Astrocyte (in vitro differentiated cells and primary cell): ENCODE data around the gene BPIFB1. TPM values are rescaled to one million over a fixed set of nuclear protein-coding genes. Genes with fewer than 3 reads are reported as not detected.

Source experiments
- DNase-seq: peaks from one replicate; pipeline ENCODE4 v3.0.0-alpha.2; 2010; ENCODE audit warnings: low read depth
- FAIRE-seq: peaks from 2 replicates; lab custom pipeline; 2011; peaks lifted over from hg19 to GRCh38; lab: Jason Lieb, UNC
- H2AFZ ChIP-seq: 2 replicates; pipeline ENCODE4 v1.6.0; 2012; ENCODE audit warnings: low read depth, low read length, inconsistent platforms
- H3K27ac ChIP-seq: 2 replicates; pipeline ENCODE4 v1.5.1; 2011; ENCODE audit warnings: low read depth, low read length, inconsistent platforms
- H3K27me3 ChIP-seq: 2 replicates; pipeline ENCODE4 v1.6.0; 2011; ENCODE audit warnings: low read length, inconsistent platforms; ENCODE audit not compliant: insufficient read depth
- H3K36me3 ChIP-seq: 2 replicates; pipeline ENCODE4 v1.5.1; 2011; ENCODE audit warnings: low read length, inconsistent platforms; ENCODE audit not compliant: insufficient read depth
- H3K4me1 ChIP-seq: 2 replicates; pipeline ENCODE4 v1.5.1; 2011; ENCODE audit warnings: low read length, inconsistent platforms; ENCODE audit not compliant: insufficient read depth
- H3K4me2 ChIP-seq: 2 replicates; pipeline ENCODE4 v1.6.0; 2012; ENCODE audit warnings: low read length, inconsistent platforms
- H3K4me3 ChIP-seq: 2 replicates; pipeline ENCODE4 v1.5.1; 2011; ENCODE audit warnings: low read depth, mild to moderate bottlenecking, low read length, inconsistent platforms; ENCODE audit not compliant: insufficient read depth
- H3K79me2 ChIP-seq: 2 replicates; pipeline ENCODE4 v1.6.0; 2012; ENCODE audit warnings: mild to moderate bottlenecking, low read length, inconsistent platforms; ENCODE audit not compliant: insufficient read depth
- H3K9ac ChIP-seq: 2 replicates; pipeline ENCODE4 v1.6.0; 2012; ENCODE audit warnings: mild to moderate bottlenecking, low read length, inconsistent platforms
- H3K9me3 ChIP-seq: 2 replicates; pipeline ENCODE4 v1.5.1; 2012; ENCODE audit warnings: low read depth, mild to moderate bottlenecking, low read length, inconsistent platforms; ENCODE audit not compliant: insufficient read depth
- H4K20me1 ChIP-seq: 2 replicates; pipeline ENCODE4 v1.6.0; 2012; ENCODE audit warnings: low read length, inconsistent platforms; ENCODE audit not compliant: insufficient read depth
- H3K27ac Mint-ChIP-seq: one replicate; pipeline ENCODE4 v1.8.0; 2021; ENCODE audit warnings: mild to moderate bottlenecking, mixed read lengths; ENCODE audit not compliant: unreplicated experiment
- H3K27me3 Mint-ChIP-seq: one replicate; pipeline ENCODE4 v1.8.0; 2021; ENCODE audit warnings: low read depth, mixed read lengths; ENCODE audit not compliant: unreplicated experiment
- H3K36me3 Mint-ChIP-seq: one replicate; pipeline ENCODE4 v1.8.0; 2021; ENCODE audit warnings: low read depth, mixed read lengths; ENCODE audit not compliant: unreplicated experiment
- H3K4me1 Mint-ChIP-seq: one replicate; pipeline ENCODE4 v1.8.0; 2021; ENCODE audit warnings: low read depth, mixed read lengths; ENCODE audit not compliant: unreplicated experiment
- H3K4me3 Mint-ChIP-seq: one replicate; pipeline ENCODE4 v1.8.0; 2021; ENCODE audit warnings: mild to moderate bottlenecking, moderate library complexity, mixed read lengths; ENCODE audit not compliant: unreplicated experiment
- H3K9me3 Mint-ChIP-seq: one replicate; pipeline ENCODE4 v1.8.0; 2021; ENCODE audit warnings: mild to moderate bottlenecking, mixed read lengths; ENCODE audit not compliant: unreplicated experiment
- CTCF ChIP-seq: IDR thresholded peaks from 2 replicates; pipeline ENCODE4 v1.5.1; 2011; ENCODE audit warnings: low read depth, mild to moderate bottlenecking, inconsistent platforms, low read length, moderate library complexity; ENCODE audit not compliant: insufficient read depth
- EZH2 ChIP-seq: IDR thresholded peaks from 2 replicates; pipeline ENCODE4 v1.6.1; 2012; ENCODE audit warnings: mild to moderate bottlenecking, low read length, inconsistent platforms; ENCODE audit not compliant: insufficient read depth
- total RNA-seq: library from RNA; stranded (reverse); gene quantifications from 2 replicates; pipeline ENCODE4 v1.2.1, GENCODE V29; 2021

BPIFB1 gene
- total RNA-seq, 1 donor from 2014 or later, result not detected

- H3K4me1 ChIP-seq, result no peaks in the 10 kb centered on the region
- H3K79me2 ChIP-seq, result no peaks in the 10 kb centered on the region
- no peaks in the 10 kb centered on the region for H3K36me3 ChIP-seq
- H3K36me3 Mint-ChIP-seq, result no peaks in the 10 kb centered on the region
- no peak overlapping the region for H3K27ac Mint-ChIP-seq
- H3K9me3 Mint-ChIP-seq, result no peaks in the 10 kb centered on the region
- H3K27ac ChIP-seq, result no peak overlapping the region
- no peaks in the 10 kb centered on the region for H3K9me3 ChIP-seq
- TF ChIP-seq CTCF (no peak), EZH2 (no peak)
- H3K4me3 Mint-ChIP-seq, result no peak overlapping the region
- H4K20me1 ChIP-seq, result no peaks in the 10 kb centered on the region
- H3K27me3 Mint-ChIP-seq, result peaks cover 58% of the 10 kb centered on the region
- H3K4me3 ChIP-seq, result no peak overlapping the region
- H3K27me3 ChIP-seq, result peaks cover 7% of the 10 kb centered on the region
- no peak overlapping the region for H2AFZ ChIP-seq
- DNase-seq (no peak), FAIRE-seq (no peak)
- H3K4me1 Mint-ChIP-seq, result no peaks in the 10 kb centered on the region
- no peak overlapping the region for H3K9ac ChIP-seq
- no peak overlapping the region for H3K4me2 ChIP-seq
Measured at GRCh38 chr20:33281550-33282146, 1.4 kb upstream of the BPIFB1 start.

- Histone ChIP-seq H3K4me1 (no peaks in the 10 kb centered on the region), H3K4me2 (no peak overlapping the region), H3K27me3 (peaks cover 10% of the 10 kb centered on the region), H4K20me1 (no peaks in the 10 kb centered on the region), H3K79me2 (no peaks in the 10 kb centered on the region), H3K27ac (no peak overlapping the region), H2AFZ (no peak overlapping the region), H3K9me3 (no peaks in the 10 kb centered on the region), H3K9ac (no peak overlapping the region), H3K36me3 (no peaks in the 10 kb centered on the region), H3K4me3 (no peak overlapping the region)
- Mint-ChIP-seq H3K4me3 (no peak overlapping the region), H3K27me3 (peaks cover 65% of the 10 kb centered on the region), H3K4me1 (no peaks in the 10 kb centered on the region), H3K36me3 (no peaks in the 10 kb centered on the region), H3K27ac (no peak overlapping the region), H3K9me3 (no peaks in the 10 kb centered on the region)
- no peak for TF ChIP-seq CTCF
- no peak for TF ChIP-seq EZH2
- DNase-seq (no peak), FAIRE-seq (no peak)
Measured at GRCh38 chr20:33282196-33282934, 649 bp upstream of the BPIFB1 start.

GRCh38 chr20:33284284-33284683 is 1.3 kb downstream of the BPIFB1 start:
- Mint-ChIP-seq H3K36me3 (no peaks in the 10 kb centered on the region), H3K4me3 (no peak overlapping the region), H3K27ac (no peak overlapping the region), H3K4me1 (no peaks in the 10 kb centered on the region), H3K27me3 (peaks cover 74% of the 10 kb centered on the region), H3K9me3 (peaks cover 5% of the 10 kb centered on the region)
- DNase-seq (no peak), FAIRE-seq (no peak)
- Histone ChIP-seq H3K27ac (no peak overlapping the region), H3K9ac (no peak overlapping the region), H3K79me2 (no peaks in the 10 kb centered on the region), H2AFZ (no peak overlapping the region), H3K4me1 (no peaks in the 10 kb centered on the region), H3K36me3 (no peaks in the 10 kb centered on the region), H3K4me2 (no peak overlapping the region), H3K4me3 (no peak overlapping the region), H3K9me3 (no peaks in the 10 kb centered on the region), H4K20me1 (no peaks in the 10 kb centered on the region), H3K27me3 (peaks cover 8% of the 10 kb centered on the region)
- TF ChIP-seq EZH2, result no peak
- TF ChIP-seq CTCF, result no peak
